ENCODE measurements around the gene TMEM247.
"Not testable (repeated sequence)": the region's sequence is repeated elsewhere in the genome, so short reads cannot be mapped to it uniquely, and the experiment has no call there.

TMEM247 gene

GRCh38 chr2:46512185-46512584 lies 32.8 kb downstream of the TMEM247 start:
- no peak for DNase-seq (ENCODE audit: low read depth in 2 of 2)

- DNase-seq (ENCODE audit: low read depth in 2 of 2): no peak
Measured at GRCh38 chr2:46514738-46515137, 35.4 kb downstream of the TMEM247 start.

- no peak for DNase-seq (ENCODE audit: low read depth in 2 of 2)
Measured at GRCh38 chr2:46517485-46517884, 38.1 kb downstream of the TMEM247 start.

- DNase-seq (ENCODE audit: low read depth in 2 of 2): no peak
Measured at GRCh38 chr2:46518861-46519260, 39.5 kb downstream of the TMEM247 start.

- DNase-seq (ENCODE audit: low read depth in 2 of 2): no peak
Measured at GRCh38 chr2:46519265-46519664, 39.9 kb downstream of the TMEM247 start.

- DNase-seq (ENCODE audit: low read depth in 2 of 2): no peak
Measured at GRCh38 chr2:46520130-46520711, 40.9 kb downstream of the TMEM247 start.

- no peak for DNase-seq (ENCODE audit: low read depth in 2 of 2)
Measured at GRCh38 chr2:46521215-46521683, 41.9 kb downstream of the TMEM247 start.

- DNase-seq (ENCODE audit: low read depth in 2 of 2): not testable (repeated sequence)
Measured at GRCh38 chr2:46522385-46522784, 43.0 kb downstream of the TMEM247 start.

DNA sequence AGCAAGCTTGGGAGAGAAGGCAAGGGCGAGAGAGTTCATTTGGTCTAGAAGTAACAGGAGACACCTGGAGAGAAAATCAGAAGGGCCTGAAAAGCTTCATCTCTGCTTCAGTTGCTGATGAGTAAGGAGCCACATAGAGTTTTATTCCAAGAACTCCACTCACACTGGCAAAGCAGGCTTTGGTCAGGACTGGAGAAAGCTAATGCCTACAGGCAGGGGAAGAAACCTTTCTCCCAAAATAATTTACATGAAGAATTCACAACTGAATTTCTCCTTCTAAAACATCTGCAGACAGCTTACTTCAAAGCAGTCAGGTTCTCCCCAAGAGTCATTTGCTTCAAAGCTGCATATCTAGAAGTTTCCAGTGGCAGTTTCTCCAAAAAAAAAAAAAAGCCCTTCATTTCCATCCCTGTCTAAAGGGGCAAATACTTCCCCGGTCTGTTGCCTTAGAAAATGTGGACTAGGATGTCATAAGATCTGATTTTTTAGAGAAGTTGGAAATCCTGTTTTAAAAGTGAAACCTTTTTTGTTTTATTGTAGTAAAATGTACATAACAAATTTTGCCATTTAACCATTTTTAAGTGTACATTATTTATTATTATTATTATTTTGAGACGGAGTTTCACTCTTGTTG lies 46.3 kb downstream of the TMEM247 start:
- no peak for DNase-seq (ENCODE audit: low read depth in 2 of 2)

DNA sequence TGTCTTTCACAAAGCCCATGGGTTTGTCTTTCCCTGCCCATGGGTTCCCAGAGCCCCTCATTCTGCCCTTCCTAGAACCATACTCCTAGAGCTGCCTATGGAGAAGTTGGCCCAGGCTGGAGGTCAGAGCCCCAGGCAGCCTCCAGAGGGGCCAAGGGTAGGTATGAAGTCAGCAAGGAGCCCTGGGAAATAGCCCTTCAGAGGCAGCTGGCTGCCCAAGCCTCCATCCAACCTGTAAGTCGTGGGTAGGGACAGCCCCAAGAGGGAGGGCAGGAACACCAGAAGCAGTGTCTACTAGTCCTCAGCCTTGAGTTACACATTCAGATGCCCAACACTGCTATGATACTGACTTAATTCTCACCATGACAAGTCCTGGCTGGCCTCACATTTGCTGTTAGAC lies 49.5 kb downstream of the TMEM247 start:
- DNase-seq (ENCODE audit: low read depth in 2 of 2): no peak

- no peak for DNase-seq (ENCODE audit: low read depth in 2 of 2)
Measured at GRCh38 chr2:46530639-46531038, 51.3 kb downstream of the TMEM247 start.

- no peak for DNase-seq (ENCODE audit: low read depth in 2 of 2)
Measured at GRCh38 chr2:46531863-46532262, 52.5 kb downstream of the TMEM247 start.

All from stimulated activated CD8-positive, alpha-beta memory T cell treated with anti-CD3 and anti-CD28 coated beads, Interleukin-7, amount 100 ng/mL, for 1 hour (primary cell).